Stomach (tissue), 4 donors: ENCODE results near the gene ALPG.
"Not testable (repeated sequence)": the region's sequence is repeated elsewhere in the genome, so short reads cannot be mapped to it uniquely, and the experiment has no call there.

Experiments used
- EP300 ChIP-seq: sonication (generic); formaldehyde crosslinking; IDR thresholded peaks from one replicate; pipeline ENCODE4 v1.6.1; 2017; ENCODE audit warnings: antibody characterized with exemption
- POLR2AphosphoS5 ChIP-seq, 3 donors: sonication (generic); formaldehyde crosslinking; IDR thresholded peaks; one replicate each; pipeline ENCODE4 v1.6.1; 2016; ENCODE audit warnings: antibody characterized with exemption in 3 of 3
- TF ChIP-seq, protein P1 (sequence below), 7 experiments: fragments of 450-650 bp in 4 of 7; fragments of 200-600 bp in 3 of 7; sonication (generic) in 3 of 7; IDR thresholded peaks; one replicate each; pipeline ENCODE4 v1.5.1; 2016 to 2019; ENCODE audit warnings: antibody characterized with exemption in 7 of 7, control low read depth in 2 of 7, mild to moderate bottlenecking in 1 of 7

DNA sequence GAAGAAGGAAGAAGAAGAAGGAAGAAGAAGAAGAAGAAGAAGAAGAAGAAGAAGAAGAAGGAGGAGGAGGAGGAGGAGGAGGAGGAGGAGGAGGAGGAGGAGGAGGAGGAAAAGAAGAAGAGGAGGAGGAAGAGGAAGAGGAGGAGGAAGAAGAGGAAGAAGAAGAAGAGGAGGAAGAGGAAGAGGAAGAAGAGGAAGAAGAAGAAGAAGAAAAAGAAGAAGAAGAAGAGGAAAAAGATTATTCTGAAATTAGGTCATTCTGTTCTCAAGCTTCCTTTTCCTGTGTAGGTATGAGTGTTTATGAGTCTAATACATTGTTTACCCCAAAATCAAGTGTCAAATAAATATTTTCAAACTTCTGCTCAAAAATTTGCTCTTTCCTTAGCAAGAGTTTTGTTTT lies 21.6 kb upstream of the ALPG start:
- TF ChIP-seq, protein P1, sequence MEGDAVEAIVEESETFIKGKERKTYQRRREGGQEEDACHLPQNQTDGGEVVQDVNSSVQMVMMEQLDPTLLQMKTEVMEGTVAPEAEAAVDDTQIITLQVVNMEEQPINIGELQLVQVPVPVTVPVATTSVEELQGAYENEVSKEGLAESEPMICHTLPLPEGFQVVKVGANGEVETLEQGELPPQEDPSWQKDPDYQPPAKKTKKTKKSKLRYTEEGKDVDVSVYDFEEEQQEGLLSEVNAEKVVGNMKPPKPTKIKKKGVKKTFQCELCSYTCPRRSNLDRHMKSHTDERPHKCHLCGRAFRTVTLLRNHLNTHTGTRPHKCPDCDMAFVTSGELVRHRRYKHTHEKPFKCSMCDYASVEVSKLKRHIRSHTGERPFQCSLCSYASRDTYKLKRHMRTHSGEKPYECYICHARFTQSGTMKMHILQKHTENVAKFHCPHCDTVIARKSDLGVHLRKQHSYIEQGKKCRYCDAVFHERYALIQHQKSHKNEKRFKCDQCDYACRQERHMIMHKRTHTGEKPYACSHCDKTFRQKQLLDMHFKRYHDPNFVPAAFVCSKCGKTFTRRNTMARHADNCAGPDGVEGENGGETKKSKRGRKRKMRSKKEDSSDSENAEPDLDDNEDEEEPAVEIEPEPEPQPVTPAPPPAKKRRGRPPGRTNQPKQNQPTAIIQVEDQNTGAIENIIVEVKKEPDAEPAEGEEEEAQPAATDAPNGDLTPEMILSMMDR (IDR thresholded peaks at IDR 0.05) = not testable (repeated sequence)
- not testable (repeated sequence) for TF ChIP-seq POLR2AphosphoS5 (IDR thresholded peaks at IDR 0.05); EP300
